KOPT-K1 (cell line): Measurements from ENCODE around the gene SERPINB10.

Experiments used
- H3K27ac ChIP-seq: fragments of 200-600 bp; sonication (generic); 2 replicates; pipeline ENCODE4 v1.5.1; 2016; ENCODE audit warnings: antibody characterized with exemption, mild to moderate bottlenecking, low read depth, low read length; ENCODE audit not compliant: poor library complexity, severe bottlenecking
- H3K36me3 ChIP-seq: fragments of 200-600 bp; sonication (generic); 2 replicates; pipeline ENCODE4 v1.5.1; 2017; ENCODE audit warnings: antibody characterized with exemption, mild to moderate bottlenecking, low read length, moderate library complexity; ENCODE audit not compliant: insufficient read depth
- H3K9me3 ChIP-seq: fragments of 200-600 bp; sonication (generic); 2 replicates; pipeline ENCODE4 v1.5.1; 2017; ENCODE audit warnings: antibody characterized with exemption, low read length, mild to moderate bottlenecking; ENCODE audit not compliant: insufficient read depth, poor library complexity, severe bottlenecking

The SERPINB10 gene, protein sequence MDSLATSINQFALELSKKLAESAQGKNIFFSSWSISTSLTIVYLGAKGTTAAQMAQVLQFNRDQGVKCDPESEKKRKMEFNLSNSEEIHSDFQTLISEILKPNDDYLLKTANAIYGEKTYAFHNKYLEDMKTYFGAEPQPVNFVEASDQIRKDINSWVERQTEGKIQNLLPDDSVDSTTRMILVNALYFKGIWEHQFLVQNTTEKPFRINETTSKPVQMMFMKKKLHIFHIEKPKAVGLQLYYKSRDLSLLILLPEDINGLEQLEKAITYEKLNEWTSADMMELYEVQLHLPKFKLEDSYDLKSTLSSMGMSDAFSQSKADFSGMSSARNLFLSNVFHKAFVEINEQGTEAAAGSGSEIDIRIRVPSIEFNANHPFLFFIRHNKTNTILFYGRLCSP

DNA sequence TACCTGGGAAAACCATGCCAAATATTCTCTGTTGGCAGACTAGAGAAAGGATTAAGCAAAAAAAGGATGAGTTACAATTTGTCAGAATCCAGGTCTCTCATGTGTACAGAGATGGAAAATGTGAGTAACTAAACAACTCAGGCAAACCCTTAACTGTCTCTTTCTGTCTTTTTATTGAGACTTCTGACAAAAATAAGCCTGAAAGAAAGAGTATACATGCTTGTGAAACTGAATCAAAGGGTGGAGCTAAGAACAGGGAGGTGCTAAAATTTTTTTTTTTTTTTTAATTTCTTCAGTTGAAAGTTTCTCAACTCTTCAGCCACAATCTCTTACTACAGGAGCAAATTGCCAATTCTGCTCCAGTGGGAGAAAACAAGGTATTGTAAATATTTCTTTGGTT lies at the start of gene SERPINB10:
TSS of gene SERPINB10 (plus strand) at position 295 of the 400 bp plus-strand sequence. CDS start 7,553 bp downstream, outside the sequence.
- no peaks in the 10 kb centered on the region for H3K9me3 ChIP-seq
- no peaks in the 10 kb centered on the region for H3K36me3 ChIP-seq
- no peak within 1 kb of the TSS for H3K27ac ChIP-seq

DNA sequence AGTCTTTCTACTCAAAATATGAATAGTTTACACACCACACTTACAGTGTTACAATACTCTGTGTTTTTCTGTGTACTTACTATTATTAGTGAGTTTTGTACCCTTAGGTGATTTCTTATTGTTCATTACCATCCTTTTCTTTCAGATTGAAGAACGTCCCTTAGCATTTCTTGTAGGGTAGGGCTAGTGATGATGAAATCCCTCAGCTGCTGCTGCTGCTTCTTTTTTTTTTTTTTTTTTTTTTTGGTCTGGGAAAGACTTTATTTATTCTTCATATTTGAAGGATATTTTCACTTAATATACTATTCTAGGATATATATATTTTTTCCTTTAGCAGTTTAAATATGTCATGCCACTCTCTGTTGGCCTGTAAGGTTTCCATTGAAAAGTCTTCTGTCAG lies 49.3 kb upstream of the SERPINB10 start:
- no peaks in the 10 kb centered on the region for H3K36me3 ChIP-seq
- H3K9me3 ChIP-seq: no peaks in the 10 kb centered on the region
- no peak overlapping the region for H3K27ac ChIP-seq

DNA sequence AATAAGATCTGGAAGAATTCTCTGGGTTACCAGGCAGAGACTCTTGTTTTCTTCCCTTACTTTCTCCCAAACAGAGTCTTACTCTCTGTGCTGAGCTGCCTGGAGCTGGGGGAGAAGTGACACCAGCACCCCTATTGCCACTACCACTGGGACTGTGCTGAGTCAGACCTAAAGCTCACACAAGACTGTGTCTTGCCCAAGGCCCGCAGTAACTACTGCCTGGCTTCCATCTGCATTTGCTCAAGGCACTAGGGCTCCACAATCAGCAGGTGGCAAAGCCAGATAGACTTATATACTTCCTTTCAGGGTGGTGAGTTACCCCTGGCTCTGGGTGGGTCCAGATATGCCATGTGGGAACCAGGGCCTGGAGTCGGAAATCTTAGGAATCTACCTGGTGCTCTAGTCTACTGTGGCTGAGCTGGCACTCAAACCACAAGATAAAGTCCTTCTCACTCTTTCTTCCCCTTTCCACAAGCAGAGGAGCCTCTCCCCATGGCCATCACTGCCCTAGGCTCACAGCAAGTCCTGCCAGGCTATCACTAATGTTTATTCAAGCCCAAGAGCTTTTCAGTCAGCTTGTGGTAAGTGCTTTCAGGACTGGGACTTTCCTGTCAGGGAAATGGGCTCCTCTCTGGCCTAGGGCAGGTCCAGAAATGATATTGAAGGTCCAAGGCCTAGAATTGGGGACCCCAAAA lies 47.8 kb upstream of the SERPINB10 start:
- Histone ChIP-seq H3K36me3 (no peaks in the 10 kb centered on the region), H3K9me3 (no peaks in the 10 kb centered on the region), H3K27ac (no peak overlapping the region)

DNA sequence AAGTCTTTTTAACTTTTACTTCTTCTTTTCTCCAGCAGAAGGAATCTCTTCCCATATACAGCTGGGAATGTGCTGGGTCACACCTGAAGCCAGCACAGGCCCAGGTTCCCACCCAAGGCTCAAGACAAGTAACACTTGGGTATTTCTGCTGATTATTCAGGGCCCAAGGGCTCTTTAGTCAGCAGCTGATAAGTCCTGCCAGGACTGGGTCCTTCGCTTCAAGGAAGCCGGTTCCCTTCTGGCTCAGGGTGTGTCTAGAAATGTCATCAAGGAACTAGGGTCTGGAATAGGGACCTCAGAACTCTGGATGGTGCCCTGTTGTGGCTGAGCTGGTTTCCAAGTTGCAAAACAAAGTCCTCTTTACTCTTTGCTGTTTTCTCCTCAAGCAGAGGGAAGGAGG lies 47.2 kb upstream of the SERPINB10 start:
- no peak overlapping the region for H3K27ac ChIP-seq
- no peaks in the 10 kb centered on the region for H3K36me3 ChIP-seq
- H3K9me3 ChIP-seq: no peaks in the 10 kb centered on the region

DNA sequence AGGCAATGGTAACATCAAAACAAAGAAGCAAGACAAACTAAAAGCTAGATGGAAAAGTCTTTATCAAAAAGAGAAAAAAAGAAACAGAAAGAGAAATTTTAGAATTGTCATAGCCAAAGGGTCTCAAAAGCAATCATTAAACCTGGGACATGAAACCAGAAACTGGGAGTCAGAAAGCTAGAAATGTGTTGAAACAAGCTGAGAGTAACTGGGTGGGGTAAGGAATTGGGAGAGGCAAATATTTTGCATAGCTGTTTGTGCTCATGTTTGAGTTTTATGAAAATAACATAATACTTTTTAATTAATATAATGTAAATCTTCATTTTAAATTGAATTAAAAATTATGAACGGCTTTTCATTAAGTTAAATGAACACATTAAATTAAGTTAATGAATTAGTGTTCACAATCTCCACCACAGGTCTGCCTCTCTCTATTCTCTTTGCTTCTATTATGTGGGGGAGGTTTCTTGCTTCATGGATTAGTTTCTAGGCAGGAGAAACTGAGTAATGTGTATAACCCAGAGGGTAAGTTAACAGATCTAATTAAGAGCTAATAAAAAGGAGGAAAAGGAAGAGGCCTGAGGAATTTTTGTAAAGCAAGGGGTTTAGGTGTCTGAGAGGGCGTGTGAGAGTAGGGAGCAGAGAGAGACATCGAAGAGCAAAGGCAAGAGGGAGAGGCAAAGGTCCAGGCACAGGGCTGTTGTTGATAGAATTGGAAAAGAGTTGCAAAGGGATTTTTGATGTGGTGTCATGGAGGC lies 40.2 kb upstream of the SERPINB10 start:
- Histone ChIP-seq H3K9me3 (no peaks in the 10 kb centered on the region), H3K27ac (no peak overlapping the region), H3K36me3 (no peaks in the 10 kb centered on the region)

DNA sequence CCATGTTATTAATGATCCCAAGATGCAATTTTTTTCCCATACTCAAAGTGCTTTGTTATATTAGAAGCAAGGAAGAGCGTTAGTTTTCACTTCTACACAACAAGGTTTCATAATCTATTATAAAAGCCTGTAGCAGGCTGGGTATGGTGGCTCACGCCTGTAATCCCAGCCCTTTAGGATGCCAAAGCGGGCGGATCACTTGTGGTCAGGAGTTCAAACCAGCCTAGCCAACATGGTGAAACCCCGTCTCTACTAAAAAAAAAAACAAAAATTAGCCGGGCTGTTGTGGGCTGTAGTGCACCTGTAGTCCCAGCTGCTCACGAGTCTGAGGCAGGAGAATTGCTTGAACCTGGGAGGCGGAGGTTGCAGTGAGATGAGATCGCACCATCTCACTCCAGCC lies 39.2 kb upstream of the SERPINB10 start:
- Histone ChIP-seq H3K9me3 (no peaks in the 10 kb centered on the region), H3K27ac (no peak overlapping the region), H3K36me3 (no peaks in the 10 kb centered on the region)

DNA sequence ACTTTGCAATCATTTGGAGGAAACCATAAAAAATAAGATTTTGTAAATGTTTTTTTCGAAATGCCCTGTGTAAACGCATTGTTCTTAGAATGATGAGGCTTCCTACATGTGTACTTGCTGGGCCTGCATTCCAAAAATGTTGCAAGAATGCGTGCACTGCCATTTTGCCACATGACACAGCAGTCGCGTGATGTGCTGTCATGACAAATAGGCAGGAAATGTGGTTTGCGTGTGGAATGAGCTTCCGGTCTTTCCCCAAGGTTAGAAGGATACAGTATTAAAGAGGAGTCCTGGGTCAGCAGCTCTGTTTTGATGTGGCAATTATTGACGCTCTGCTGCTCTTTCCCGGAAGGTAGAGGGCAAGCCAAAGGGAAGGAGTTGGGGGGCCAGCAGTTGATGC lies 38.4 kb upstream of the SERPINB10 start:
- Histone ChIP-seq H3K36me3 (no peaks in the 10 kb centered on the region), H3K27ac (no peak overlapping the region), H3K9me3 (no peaks in the 10 kb centered on the region)

DNA sequence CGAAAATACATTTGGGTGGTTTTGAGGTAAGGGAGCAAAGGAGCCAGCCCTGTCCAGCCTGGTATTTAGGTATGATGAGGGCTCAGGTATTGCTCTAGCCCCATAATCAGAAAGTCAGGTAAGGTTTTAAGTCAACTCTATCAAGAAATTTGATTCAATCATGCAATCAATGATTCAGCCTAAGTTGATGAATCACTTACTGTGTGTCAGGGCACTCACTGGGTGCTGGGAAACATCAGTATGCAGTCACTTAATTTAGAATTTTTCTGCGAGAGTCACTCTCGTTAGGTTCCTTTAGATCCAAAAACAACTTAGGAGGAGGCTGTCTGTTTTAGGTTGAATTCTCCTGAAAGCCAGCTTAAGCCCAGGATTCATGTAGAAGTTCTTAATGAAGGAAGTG lies 37.9 kb upstream of the SERPINB10 start:
- no peak overlapping the region for H3K27ac ChIP-seq
- H3K9me3 ChIP-seq: no peaks in the 10 kb centered on the region
- no peaks in the 10 kb centered on the region for H3K36me3 ChIP-seq

DNA sequence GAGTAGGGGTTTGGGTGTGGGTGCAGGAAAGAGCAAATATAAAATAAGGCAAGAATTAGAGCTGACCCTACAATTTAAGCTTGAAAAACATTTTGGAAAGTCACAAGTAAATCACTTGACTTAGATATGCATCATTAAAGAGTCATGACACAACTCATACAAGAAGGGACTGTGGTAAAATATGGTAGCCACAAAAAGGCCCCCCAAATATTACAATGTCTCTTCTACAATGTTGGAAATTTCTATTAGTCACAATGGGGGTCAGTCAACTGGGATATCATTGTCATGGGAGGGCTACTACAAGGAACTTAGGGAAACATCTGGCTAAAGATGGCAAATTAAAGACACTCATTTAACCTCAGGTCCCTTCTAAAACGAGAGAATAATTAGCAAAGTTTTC lies 35.9 kb upstream of the SERPINB10 start:
- Histone ChIP-seq H3K27ac (no peak overlapping the region), H3K36me3 (no peaks in the 10 kb centered on the region), H3K9me3 (no peaks in the 10 kb centered on the region)

DNA sequence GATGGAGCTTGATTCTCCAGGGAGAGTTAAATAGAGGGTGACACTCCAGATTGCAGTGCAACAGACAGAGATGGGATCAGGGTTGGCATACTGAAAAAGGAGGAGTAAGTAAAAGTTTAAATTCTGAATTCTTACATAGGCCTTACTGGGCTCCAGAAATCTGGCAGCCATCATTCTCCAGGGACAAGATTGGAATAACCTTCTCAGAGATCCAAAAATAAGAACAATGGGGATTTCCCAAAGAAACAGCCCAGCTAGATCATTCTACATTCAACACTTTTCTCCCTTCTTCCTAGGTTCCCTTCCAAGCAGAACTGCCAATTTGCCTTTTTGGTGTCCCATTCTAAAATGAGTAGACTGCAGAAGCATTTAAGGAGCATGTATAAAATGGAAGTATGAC lies 35.2 kb upstream of the SERPINB10 start:
- no peaks in the 10 kb centered on the region for H3K9me3 ChIP-seq
- no peaks in the 10 kb centered on the region for H3K36me3 ChIP-seq
- H3K27ac ChIP-seq: no peak overlapping the region

DNA sequence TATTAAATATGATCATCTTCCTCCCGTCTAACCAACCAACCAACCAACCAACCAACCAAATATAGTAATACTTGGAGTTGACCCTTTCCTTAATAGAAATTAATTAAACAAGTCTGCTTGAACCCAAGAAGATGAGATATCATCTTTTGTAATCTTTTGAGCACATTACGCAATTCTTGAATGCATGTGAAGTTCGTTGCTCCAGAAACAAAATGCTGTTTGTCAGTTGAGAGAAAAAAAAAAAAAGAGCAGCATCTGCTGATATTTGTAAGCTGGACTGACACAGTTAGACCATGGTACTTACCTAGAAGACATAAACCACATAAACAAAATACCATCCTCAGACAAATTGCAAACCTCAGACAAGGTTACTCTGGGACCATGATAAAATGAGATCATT lies 29.4 kb upstream of the SERPINB10 start:
- Histone ChIP-seq H3K27ac (no peak overlapping the region), H3K36me3 (no peaks in the 10 kb centered on the region), H3K9me3 (no peaks in the 10 kb centered on the region)

DNA sequence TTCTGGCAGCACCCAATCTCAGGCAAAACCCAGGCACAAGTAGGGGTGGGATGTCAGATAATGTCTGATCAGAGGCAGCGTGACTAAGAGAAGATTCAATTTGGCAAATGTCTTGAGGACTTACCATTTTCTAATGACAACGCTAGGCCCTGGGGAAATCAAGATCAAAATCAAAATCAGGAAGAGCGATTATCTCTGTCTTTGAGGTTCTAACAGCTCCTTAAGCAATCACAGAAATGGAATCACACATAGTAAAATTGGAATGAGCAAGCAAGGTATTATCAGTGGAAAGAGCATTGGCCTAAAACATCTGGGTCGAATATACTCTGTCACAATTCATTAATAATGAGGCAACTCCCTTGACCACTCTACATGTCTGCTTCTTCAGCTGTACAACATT lies 28.8 kb upstream of the SERPINB10 start:
- no peaks in the 10 kb centered on the region for H3K36me3 ChIP-seq
- no peak overlapping the region for H3K27ac ChIP-seq
- H3K9me3 ChIP-seq: no peaks in the 10 kb centered on the region

DNA sequence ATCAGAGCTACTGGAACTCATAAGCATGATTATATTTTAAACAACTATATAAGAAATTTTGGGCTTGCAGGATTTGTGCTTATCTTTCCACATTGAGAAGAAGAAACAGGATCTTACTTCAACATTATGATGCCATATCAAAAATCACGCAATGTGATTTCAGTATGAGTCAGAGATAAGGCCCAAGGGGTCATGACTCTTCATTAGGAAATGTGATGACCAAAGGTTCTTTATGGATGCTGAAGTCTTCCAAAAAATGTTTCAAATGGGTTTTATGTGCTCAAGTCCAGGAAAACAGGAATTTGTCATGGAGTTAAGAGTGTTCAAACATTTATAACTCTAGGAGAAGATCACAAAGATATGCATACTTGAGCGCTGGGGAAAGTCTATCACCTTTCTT lies 28.0 kb upstream of the SERPINB10 start:
- Histone ChIP-seq H3K36me3 (no peaks in the 10 kb centered on the region), H3K27ac (no peak overlapping the region), H3K9me3 (no peaks in the 10 kb centered on the region)

DNA sequence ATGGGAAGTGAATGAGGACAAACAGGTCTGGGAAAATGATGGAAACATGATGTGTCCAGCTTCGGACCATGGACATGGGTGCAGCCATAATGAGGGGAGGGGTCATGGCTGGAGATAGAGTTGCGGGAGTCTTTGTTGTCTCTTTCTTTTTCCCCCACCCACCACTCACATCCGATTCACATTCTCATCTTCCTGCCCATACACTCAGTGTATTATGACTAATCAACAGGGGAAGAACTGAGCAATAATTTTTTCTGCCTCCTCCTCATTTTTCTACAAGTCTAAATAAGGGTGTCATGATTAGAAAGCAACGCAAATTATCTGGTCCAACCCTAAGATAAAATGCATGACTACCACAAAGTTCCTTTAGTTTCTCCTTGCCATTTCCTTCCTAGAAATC lies 25.9 kb upstream of the SERPINB10 start:
- H3K27ac ChIP-seq: no peak overlapping the region
- no peaks in the 10 kb centered on the region for H3K36me3 ChIP-seq

DNA sequence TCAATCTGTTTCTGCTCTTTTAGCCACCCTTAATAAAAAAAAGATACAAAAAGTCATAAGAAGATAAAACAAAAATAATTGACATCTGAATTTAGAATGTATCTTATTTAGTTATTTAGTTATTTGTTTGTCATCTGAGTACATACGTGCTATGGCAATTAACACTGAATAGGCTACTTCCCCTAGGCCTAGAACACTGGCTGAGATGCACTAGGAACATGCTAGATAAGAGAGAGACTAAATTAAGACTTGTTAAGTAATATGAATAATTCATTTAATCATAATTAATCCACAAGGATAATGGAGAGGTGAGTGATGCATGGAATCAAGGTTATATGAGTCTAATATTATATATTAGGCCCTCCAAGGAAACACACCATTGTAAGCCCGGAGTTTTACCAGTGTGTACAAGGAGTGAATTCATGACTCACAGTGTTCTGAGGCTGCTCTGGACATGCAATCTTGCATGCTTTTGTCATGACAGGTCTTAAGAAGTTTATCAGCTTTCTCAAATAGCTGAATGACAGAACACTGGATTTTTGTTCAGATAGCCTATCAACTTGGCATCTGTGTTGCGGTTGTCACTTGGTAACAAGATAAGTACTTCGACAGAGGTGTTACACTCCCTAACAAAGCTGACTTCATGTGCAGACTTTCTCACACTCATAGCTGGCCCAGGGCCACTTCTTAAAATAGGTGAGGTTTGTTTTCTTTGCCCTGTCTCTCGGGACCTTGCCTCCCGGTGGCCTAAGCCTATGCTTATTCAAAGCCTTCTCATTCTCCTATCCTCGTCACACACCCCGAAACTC lies 25.2 kb upstream of the SERPINB10 start:
- Histone ChIP-seq H3K36me3 (no peaks in the 10 kb centered on the region), H3K27ac (no peak overlapping the region), H3K9me3 (no peaks in the 10 kb centered on the region)

More for the DNA sequence above, 25.9 kb upstream of the SERPINB10 start:
- no peaks in the 10 kb centered on the region for H3K9me3 ChIP-seq
